ENCODE results near the gene MYD88. TPM values are rescaled to one million over a fixed set of nuclear protein-coding genes. Genes with fewer than 3 reads are reported as not detected.

MYD88 gene
- total and polyA plus RNA-seq, 9 of the 15 experiments (the other 6 are each of a cell fraction or from before 2014, with no cell fraction given) = 3.2 to 47.3 (median 27.6) TPM

DNA sequence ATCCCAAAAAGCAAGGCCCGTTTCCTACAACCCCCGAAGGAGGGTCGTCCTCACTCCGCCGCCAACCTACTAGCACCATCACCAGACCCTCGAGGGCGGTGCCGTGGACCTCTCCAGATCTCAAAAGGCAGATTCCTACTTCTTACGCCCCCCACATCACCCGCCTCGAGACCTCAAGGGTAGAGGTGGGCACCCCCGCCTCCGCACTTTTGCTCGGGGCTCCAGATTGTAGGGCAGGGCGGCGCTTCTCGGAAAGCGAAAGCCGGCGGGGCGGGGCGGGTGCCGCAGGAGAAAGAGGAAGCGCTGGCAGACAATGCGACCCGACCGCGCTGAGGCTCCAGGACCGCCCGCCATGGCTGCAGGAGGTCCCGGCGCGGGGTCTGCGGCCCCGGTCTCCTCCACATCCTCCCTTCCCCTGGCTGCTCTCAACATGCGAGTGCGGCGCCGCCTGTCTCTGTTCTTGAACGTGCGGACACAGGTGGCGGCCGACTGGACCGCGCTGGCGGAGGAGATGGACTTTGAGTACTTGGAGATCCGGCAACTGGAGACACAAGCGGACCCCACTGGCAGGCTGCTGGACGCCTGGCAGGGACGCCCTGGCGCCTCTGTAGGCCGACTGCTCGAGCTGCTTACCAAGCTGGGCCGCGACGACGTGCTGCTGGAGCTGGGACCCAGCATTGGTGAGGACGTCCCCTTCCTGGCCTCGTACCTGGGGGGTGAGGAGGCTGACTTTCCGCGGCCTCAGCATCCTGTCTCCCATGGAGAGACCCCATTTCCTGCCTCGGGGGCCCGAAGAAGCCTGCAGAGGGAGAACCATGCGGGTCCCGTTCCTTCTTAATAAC lies at the start of gene MYD88 (continued):
- TF ChIP-seq NFE2L1 (tag; IDR thresholded peaks at IDR 0.05; ENCODE audit: borderline replicate concordance, low read depth) (no peak), HOXB6 (CRISPR knock-in tag; IDR thresholded peaks at IDR 0.05; ENCODE audit: borderline replicate concordance) (no peak), TAF9B (IDR thresholded peaks at IDR 0.05; ENCODE audit: partially characterized antibody) (no peak), SRSF1 (IDR thresholded peaks at IDR 0.05; ENCODE audit: low read depth, low read length) (0 out of 2 replicates have a peak, but pooled peaks have one; percentile 38), LEF1 (IDR thresholded peaks at IDR 0.05) (no peak), MLLT1 (IDR thresholded peaks at IDR 0.05) (peak in 1 of 2 experiments; percentile 44; a peak in 1 of 4 replicates), SLC30A9 (CRISPR knock-in tag; IDR thresholded peaks at IDR 0.05) (no peak), ETV6 (IDR thresholded peaks at IDR 0.05; ENCODE audit: borderline replicate concordance in 1 of 2, low read depth in 2 of 2, low read length in 1 of 2) (no peak; a peak in 1 of 4 replicates), ETV6 (CRISPR knock-in tag; IDR thresholded peaks at IDR 0.05; ENCODE audit: borderline replicate concordance) (no peak; the same call in 1 of the 2 replicates), SMARCB1 (IDR thresholded peaks at IDR 0.05; ENCODE audit: insufficient read length, low read depth) (no peak), KDM1A (IDR thresholded peaks at IDR 0.05) (no peak), MLX (CRISPR knock-in tag; conservative IDR thresholded peaks at IDR 0.05) (no peak)
- TF ChIP-seq, protein P1, sequence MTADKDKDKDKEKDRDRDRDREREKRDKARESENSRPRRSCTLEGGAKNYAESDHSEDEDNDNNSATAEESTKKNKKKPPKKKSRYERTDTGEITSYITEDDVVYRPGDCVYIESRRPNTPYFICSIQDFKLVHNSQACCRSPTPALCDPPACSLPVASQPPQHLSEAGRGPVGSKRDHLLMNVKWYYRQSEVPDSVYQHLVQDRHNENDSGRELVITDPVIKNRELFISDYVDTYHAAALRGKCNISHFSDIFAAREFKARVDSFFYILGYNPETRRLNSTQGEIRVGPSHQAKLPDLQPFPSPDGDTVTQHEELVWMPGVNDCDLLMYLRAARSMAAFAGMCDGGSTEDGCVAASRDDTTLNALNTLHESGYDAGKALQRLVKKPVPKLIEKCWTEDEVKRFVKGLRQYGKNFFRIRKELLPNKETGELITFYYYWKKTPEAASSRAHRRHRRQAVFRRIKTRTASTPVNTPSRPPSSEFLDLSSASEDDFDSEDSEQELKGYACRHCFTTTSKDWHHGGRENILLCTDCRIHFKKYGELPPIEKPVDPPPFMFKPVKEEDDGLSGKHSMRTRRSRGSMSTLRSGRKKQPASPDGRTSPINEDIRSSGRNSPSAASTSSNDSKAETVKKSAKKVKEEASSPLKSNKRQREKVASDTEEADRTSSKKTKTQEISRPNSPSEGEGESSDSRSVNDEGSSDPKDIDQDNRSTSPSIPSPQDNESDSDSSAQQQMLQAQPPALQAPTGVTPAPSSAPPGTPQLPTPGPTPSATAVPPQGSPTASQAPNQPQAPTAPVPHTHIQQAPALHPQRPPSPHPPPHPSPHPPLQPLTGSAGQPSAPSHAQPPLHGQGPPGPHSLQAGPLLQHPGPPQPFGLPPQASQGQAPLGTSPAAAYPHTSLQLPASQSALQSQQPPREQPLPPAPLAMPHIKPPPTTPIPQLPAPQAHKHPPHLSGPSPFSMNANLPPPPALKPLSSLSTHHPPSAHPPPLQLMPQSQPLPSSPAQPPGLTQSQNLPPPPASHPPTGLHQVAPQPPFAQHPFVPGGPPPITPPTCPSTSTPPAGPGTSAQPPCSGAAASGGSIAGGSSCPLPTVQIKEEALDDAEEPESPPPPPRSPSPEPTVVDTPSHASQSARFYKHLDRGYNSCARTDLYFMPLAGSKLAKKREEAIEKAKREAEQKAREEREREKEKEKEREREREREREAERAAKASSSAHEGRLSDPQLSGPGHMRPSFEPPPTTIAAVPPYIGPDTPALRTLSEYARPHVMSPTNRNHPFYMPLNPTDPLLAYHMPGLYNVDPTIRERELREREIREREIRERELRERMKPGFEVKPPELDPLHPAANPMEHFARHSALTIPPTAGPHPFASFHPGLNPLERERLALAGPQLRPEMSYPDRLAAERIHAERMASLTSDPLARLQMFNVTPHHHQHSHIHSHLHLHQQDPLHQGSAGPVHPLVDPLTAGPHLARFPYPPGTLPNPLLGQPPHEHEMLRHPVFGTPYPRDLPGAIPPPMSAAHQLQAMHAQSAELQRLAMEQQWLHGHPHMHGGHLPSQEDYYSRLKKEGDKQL (CRISPR knock-in tag; IDR thresholded peaks at IDR 0.05; ENCODE audit: borderline replicate concordance) = no peak
- TF ChIP-seq, protein P2, sequence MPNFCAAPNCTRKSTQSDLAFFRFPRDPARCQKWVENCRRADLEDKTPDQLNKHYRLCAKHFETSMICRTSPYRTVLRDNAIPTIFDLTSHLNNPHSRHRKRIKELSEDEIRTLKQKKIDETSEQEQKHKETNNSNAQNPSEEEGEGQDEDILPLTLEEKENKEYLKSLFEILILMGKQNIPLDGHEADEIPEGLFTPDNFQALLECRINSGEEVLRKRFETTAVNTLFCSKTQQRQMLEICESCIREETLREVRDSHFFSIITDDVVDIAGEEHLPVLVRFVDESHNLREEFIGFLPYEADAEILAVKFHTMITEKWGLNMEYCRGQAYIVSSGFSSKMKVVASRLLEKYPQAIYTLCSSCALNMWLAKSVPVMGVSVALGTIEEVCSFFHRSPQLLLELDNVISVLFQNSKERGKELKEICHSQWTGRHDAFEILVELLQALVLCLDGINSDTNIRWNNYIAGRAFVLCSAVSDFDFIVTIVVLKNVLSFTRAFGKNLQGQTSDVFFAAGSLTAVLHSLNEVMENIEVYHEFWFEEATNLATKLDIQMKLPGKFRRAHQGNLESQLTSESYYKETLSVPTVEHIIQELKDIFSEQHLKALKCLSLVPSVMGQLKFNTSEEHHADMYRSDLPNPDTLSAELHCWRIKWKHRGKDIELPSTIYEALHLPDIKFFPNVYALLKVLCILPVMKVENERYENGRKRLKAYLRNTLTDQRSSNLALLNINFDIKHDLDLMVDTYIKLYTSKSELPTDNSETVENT (CRISPR knock-in tag; IDR thresholded peaks at IDR 0.05) = peak; percentile 61
- TF ChIP-seq, protein P3, sequence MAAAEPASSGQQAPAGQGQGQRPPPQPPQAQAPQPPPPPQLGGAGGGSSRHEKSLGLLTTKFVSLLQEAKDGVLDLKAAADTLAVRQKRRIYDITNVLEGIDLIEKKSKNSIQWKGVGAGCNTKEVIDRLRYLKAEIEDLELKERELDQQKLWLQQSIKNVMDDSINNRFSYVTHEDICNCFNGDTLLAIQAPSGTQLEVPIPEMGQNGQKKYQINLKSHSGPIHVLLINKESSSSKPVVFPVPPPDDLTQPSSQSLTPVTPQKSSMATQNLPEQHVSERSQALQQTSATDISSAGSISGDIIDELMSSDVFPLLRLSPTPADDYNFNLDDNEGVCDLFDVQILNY (CRISPR knock-in tag; IDR thresholded peaks at IDR 0.05) = peak; percentile 26; the same call in 1 of the 2 replicates
